HL-60 (cell line): ENCODE results near the gene PUDP.

Experiments
- GABPA ChIP-seq: IDR thresholded peaks from 2 replicates; pipeline ENCODE4 v1.6.1; 2012; ENCODE audit warnings: low read depth
- POLR2AphosphoS5 ChIP-seq: IDR thresholded peaks from 2 replicates; pipeline ENCODE4 v1.6.1; 2012; ENCODE audit warnings: low read depth
- TF ChIP-seq, protein P1 (sequence below): IDR thresholded peaks from 2 replicates; pipeline ENCODE4 v1.6.1; 2012; ENCODE audit warnings: low read depth; ENCODE audit not compliant: insufficient replicate concordance
- TF ChIP-seq, protein P2 (sequence below): IDR thresholded peaks from one replicate; pipeline ENCODE4 v1.5.1; 2011; ENCODE audit warnings: low read length, control low read depth, inconsistent platforms; ENCODE audit not compliant: insufficient read depth

DNA sequence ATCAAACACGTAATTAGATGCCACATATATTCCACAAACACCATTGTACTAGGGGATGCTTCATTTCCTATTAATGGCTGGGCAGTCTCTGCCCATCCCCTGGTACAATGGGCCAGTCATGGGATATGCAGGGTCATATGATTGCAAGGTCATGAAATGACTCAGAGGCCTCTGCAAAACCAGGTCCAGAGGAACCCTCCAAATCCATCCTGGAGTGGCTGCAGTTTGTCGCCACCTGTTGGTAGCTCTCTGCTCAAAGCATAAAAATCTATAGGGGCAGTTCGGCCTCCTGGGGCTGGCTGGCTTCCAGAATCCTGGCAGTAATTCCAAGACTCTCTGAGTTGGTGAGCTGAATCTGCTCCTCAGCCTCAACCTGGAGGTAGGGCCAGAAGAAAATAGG is 22.9 kb upstream of the PUDP start:
- TF ChIP-seq GABPA (no peak), POLR2AphosphoS5 (no peak)
- TF ChIP-seq, protein P1, sequence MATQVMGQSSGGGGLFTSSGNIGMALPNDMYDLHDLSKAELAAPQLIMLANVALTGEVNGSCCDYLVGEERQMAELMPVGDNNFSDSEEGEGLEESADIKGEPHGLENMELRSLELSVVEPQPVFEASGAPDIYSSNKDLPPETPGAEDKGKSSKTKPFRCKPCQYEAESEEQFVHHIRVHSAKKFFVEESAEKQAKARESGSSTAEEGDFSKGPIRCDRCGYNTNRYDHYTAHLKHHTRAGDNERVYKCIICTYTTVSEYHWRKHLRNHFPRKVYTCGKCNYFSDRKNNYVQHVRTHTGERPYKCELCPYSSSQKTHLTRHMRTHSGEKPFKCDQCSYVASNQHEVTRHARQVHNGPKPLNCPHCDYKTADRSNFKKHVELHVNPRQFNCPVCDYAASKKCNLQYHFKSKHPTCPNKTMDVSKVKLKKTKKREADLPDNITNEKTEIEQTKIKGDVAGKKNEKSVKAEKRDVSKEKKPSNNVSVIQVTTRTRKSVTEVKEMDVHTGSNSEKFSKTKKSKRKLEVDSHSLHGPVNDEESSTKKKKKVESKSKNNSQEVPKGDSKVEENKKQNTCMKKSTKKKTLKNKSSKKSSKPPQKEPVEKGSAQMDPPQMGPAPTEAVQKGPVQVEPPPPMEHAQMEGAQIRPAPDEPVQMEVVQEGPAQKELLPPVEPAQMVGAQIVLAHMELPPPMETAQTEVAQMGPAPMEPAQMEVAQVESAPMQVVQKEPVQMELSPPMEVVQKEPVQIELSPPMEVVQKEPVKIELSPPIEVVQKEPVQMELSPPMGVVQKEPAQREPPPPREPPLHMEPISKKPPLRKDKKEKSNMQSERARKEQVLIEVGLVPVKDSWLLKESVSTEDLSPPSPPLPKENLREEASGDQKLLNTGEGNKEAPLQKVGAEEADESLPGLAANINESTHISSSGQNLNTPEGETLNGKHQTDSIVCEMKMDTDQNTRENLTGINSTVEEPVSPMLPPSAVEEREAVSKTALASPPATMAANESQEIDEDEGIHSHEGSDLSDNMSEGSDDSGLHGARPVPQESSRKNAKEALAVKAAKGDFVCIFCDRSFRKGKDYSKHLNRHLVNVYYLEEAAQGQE: no peak
- TF ChIP-seq, protein P2, sequence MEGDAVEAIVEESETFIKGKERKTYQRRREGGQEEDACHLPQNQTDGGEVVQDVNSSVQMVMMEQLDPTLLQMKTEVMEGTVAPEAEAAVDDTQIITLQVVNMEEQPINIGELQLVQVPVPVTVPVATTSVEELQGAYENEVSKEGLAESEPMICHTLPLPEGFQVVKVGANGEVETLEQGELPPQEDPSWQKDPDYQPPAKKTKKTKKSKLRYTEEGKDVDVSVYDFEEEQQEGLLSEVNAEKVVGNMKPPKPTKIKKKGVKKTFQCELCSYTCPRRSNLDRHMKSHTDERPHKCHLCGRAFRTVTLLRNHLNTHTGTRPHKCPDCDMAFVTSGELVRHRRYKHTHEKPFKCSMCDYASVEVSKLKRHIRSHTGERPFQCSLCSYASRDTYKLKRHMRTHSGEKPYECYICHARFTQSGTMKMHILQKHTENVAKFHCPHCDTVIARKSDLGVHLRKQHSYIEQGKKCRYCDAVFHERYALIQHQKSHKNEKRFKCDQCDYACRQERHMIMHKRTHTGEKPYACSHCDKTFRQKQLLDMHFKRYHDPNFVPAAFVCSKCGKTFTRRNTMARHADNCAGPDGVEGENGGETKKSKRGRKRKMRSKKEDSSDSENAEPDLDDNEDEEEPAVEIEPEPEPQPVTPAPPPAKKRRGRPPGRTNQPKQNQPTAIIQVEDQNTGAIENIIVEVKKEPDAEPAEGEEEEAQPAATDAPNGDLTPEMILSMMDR: no peak
